Transverse colon (tissue), 4 donors: Measurements from ENCODE around the gene CISH.

Experiments
- CTCF ChIP-seq, 5 experiments: fragments of 200-600 bp in 3 of 5; fragments of 450-650 bp in 2 of 5; sonication (generic) in 3 of 5; IDR thresholded peaks; 1 replicate in 2 of 5; 2 replicates in 3 of 5; pipeline ENCODE4 v1.5.1; 2016 to 2017; ENCODE audit warnings: antibody characterized with exemption in 5 of 5, inconsistent platforms in 3 of 5, mild to moderate bottlenecking in 2 of 5, moderate library complexity in 1 of 5
- POLR2AphosphoS5 ChIP-seq, 3 donors: sonication (generic); formaldehyde crosslinking; IDR thresholded peaks; one replicate each; pipeline ENCODE4 v1.6.1; 2016; ENCODE audit warnings: antibody characterized with exemption in 3 of 3

GRCh38 chr3:50603261-50604109, 8.1 kb downstream of the CISH start:
- TF ChIP-seq CTCF (IDR thresholded peaks at IDR 0.05) = no peak
- TF ChIP-seq POLR2AphosphoS5 (IDR thresholded peaks at IDR 0.05) = no peak
